Activated naive CD4-positive, alpha-beta T cell treated with anti-CD3 and anti-CD28 coated beads, Interleukin-2, amount 50 U/mL, for 24 hours (primary cell): ENCODE measurements around the gene DPEP1.
"Not testable (repeated sequence)": the region's sequence is repeated elsewhere in the genome, so short reads cannot be mapped to it uniquely, and the experiment has no call there.

Experiments used
- H3K27ac Mint-ChIP-seq: one replicate; pipeline ENCODE4 v1.8.0; 2021; ENCODE audit warnings: mild to moderate bottlenecking, mixed read lengths
- H3K27me3 Mint-ChIP-seq: one replicate; pipeline ENCODE4 v1.8.0; 2021; ENCODE audit warnings: mixed read lengths
- H3K36me3 Mint-ChIP-seq: one replicate; pipeline ENCODE4 v1.8.0; 2021; ENCODE audit warnings: mixed read lengths
- H3K4me1 Mint-ChIP-seq: one replicate; pipeline ENCODE4 v1.8.0; 2021; ENCODE audit warnings: mixed read lengths
- H3K4me3 Mint-ChIP-seq: one replicate; pipeline ENCODE4 v1.8.0; 2021; ENCODE audit warnings: mild to moderate bottlenecking, mixed read lengths
- H3K9me3 Mint-ChIP-seq: one replicate; pipeline ENCODE4 v1.8.0; 2021; ENCODE audit warnings: mixed read lengths

The DPEP1 gene

GRCh38 chr16:89619840-89620239 lies 6.4 kb downstream of the DPEP1 start:
- Mint-ChIP-seq H3K36me3 (no peaks in the 10 kb centered on the region), H3K9me3 (no peaks in the 10 kb centered on the region), H3K27me3 (peaks cover 2% of the 10 kb centered on the region), H3K27ac (no peak overlapping the region), H3K4me3 (no peak overlapping the region), H3K4me1 (peaks cover 14% of the 10 kb centered on the region)

GRCh38 chr16:89620406-89620841 lies 7.0 kb downstream of the DPEP1 start:
- H3K4me1 Mint-ChIP-seq = peaks cover 14% of the 10 kb centered on the region
- H3K27ac Mint-ChIP-seq = no peak overlapping the region
- no peak overlapping the region for H3K4me3 Mint-ChIP-seq
- H3K27me3 Mint-ChIP-seq = peaks cover 5% of the 10 kb centered on the region
- H3K36me3 Mint-ChIP-seq = no peaks in the 10 kb centered on the region
- H3K9me3 Mint-ChIP-seq = no peaks in the 10 kb centered on the region

- no peaks in the 10 kb centered on the region for H3K9me3 Mint-ChIP-seq
- H3K4me3 Mint-ChIP-seq = no peak overlapping the region
- H3K4me1 Mint-ChIP-seq = peaks cover 11% of the 10 kb centered on the region
- peaks cover 5% of the 10 kb centered on the region for H3K27me3 Mint-ChIP-seq
- no peaks in the 10 kb centered on the region for H3K36me3 Mint-ChIP-seq
- no peak overlapping the region for H3K27ac Mint-ChIP-seq
These were observed 7.8 kb downstream of the DPEP1 start for GRCh38 chr16:89621136-89621697.

- H3K27me3 Mint-ChIP-seq = peaks cover 5% of the 10 kb centered on the region
- peaks cover 5% of the 10 kb centered on the region for H3K4me1 Mint-ChIP-seq
- H3K9me3 Mint-ChIP-seq = no peaks in the 10 kb centered on the region
- H3K4me3 Mint-ChIP-seq = no peak overlapping the region
- H3K36me3 Mint-ChIP-seq = no peaks in the 10 kb centered on the region
- no peak overlapping the region for H3K27ac Mint-ChIP-seq
These were observed 8.4 kb downstream of the DPEP1 start for GRCh38 chr16:89621698-89622409.

- Mint-ChIP-seq H3K4me3 (no peak overlapping the region), H3K27ac (no peak overlapping the region), H3K27me3 (peaks cover 5% of the 10 kb centered on the region), H3K36me3 (no peaks in the 10 kb centered on the region), H3K4me1 (no peaks in the 10 kb centered on the region), H3K9me3 (no peaks in the 10 kb centered on the region)
These were observed 10.2 kb downstream of the DPEP1 start for GRCh38 chr16:89623511-89624261.

- Mint-ChIP-seq H3K4me3 (no peak overlapping the region), H3K9me3 (no peaks in the 10 kb centered on the region), H3K27me3 (peaks cover 5% of the 10 kb centered on the region), H3K27ac (no peak overlapping the region), H3K4me1 (no peaks in the 10 kb centered on the region), H3K36me3 (no peaks in the 10 kb centered on the region)
These were observed 11.6 kb downstream of the DPEP1 start for GRCh38 chr16:89624777-89625761.

- no peaks in the 10 kb centered on the region for H3K9me3 Mint-ChIP-seq
- peaks cover under 1% of the 10 kb centered on the region for H3K27me3 Mint-ChIP-seq
- no peaks in the 10 kb centered on the region for H3K4me1 Mint-ChIP-seq
- H3K4me3 Mint-ChIP-seq = no peak overlapping the region
- no peaks in the 10 kb centered on the region for H3K36me3 Mint-ChIP-seq
- H3K27ac Mint-ChIP-seq = no peak overlapping the region
These were observed 16.6 kb downstream of the DPEP1 start for GRCh38 chr16:89629827-89630610.

GRCh38 chr16:89633064-89633631 lies 19.7 kb downstream of the DPEP1 start:
- Mint-ChIP-seq H3K27ac (no peak overlapping the region), H3K36me3 (no peaks in the 10 kb centered on the region), H3K27me3 (peaks cover 2% of the 10 kb centered on the region), H3K9me3 (no peaks in the 10 kb centered on the region), H3K4me1 (no peaks in the 10 kb centered on the region), H3K4me3 (no peak overlapping the region)

GRCh38 chr16:89634463-89635385 lies 21.3 kb downstream of the DPEP1 start:
- H3K4me3 Mint-ChIP-seq, H3K27me3 Mint-ChIP-seq, H3K4me1 Mint-ChIP-seq, H3K9me3 Mint-ChIP-seq, H3K36me3 Mint-ChIP-seq: not testable (repeated sequence)
- peak overlapping the region; percentile 35 for H3K27ac Mint-ChIP-seq

- Mint-ChIP-seq H3K4me1 (peaks cover 9% of the 10 kb centered on the region), H3K9me3 (no peaks in the 10 kb centered on the region), H3K27ac (no peak overlapping the region), H3K27me3 (peaks cover 2% of the 10 kb centered on the region), H3K4me3 (no peak overlapping the region), H3K36me3 (no peaks in the 10 kb centered on the region)
These were observed 23.2 kb downstream of the DPEP1 start for GRCh38 chr16:89636663-89637062.

- no peak overlapping the region for H3K4me3 Mint-ChIP-seq
- peaks cover 2% of the 10 kb centered on the region for H3K27me3 Mint-ChIP-seq
- H3K4me1 Mint-ChIP-seq = peaks cover 9% of the 10 kb centered on the region
- H3K27ac Mint-ChIP-seq = no peak overlapping the region
- no peaks in the 10 kb centered on the region for H3K36me3 Mint-ChIP-seq
- no peaks in the 10 kb centered on the region for H3K9me3 Mint-ChIP-seq
These were observed 23.9 kb downstream of the DPEP1 start for GRCh38 chr16:89637379-89637778.

- no peaks in the 10 kb centered on the region for H3K36me3 Mint-ChIP-seq
- peaks cover 2% of the 10 kb centered on the region for H3K27me3 Mint-ChIP-seq
- no peak overlapping the region for H3K27ac Mint-ChIP-seq
- no peaks in the 10 kb centered on the region for H3K9me3 Mint-ChIP-seq
- peaks cover 9% of the 10 kb centered on the region for H3K4me1 Mint-ChIP-seq
- no peak overlapping the region for H3K4me3 Mint-ChIP-seq
These were observed 25.0 kb downstream of the DPEP1 start for GRCh38 chr16:89638455-89638854.

- Mint-ChIP-seq H3K36me3 (no peaks in the 10 kb centered on the region), H3K4me1 (peaks cover 9% of the 10 kb centered on the region), H3K27me3 (peaks cover 2% of the 10 kb centered on the region), H3K27ac (no peak overlapping the region), H3K9me3 (no peaks in the 10 kb centered on the region), H3K4me3 (no peak overlapping the region)
These were observed 25.9 kb downstream of the DPEP1 start for GRCh38 chr16:89639385-89639784.
